T-helper 2 cell (primary cell): ENCODE measurements around the gene ATP6V1G3.
"Not testable (repeated sequence)": the region's sequence is repeated elsewhere in the genome, so short reads cannot be mapped to it uniquely, and the experiment has no call there.

ENCODE experiments used
- DNase-seq, 5 experiments: peaks; one replicate each; pipeline versions ENCODE4 v3.0.0 to v3.0.0-alpha.2; 2012 to 2022

The ATP6V1G3 gene

GRCh38 chr1:198496216-198497143 is 44.0 kb downstream of the ATP6V1G3 start:
- no peak for DNase-seq

GRCh38 chr1:198495631-198496030 is 44.8 kb downstream of the ATP6V1G3 start:
- no peak for DNase-seq

GRCh38 chr1:198494658-198495103 is 45.8 kb downstream of the ATP6V1G3 start:
- DNase-seq = no peak

- DNase-seq = no peak
Observed at GRCh38 chr1:198494139-198494538, 46.3 kb downstream of the ATP6V1G3 start.

- no peak for DNase-seq
Observed at GRCh38 chr1:198493329-198493728, 47.2 kb downstream of the ATP6V1G3 start.

GRCh38 chr1:198492872-198493271 is 47.6 kb downstream of the ATP6V1G3 start:
- DNase-seq = no peak

- DNase-seq = no peak
Observed at GRCh38 chr1:198491596-198491995, 48.9 kb downstream of the ATP6V1G3 start.

GRCh38 chr1:198491028-198491427 is 49.5 kb downstream of the ATP6V1G3 start:
- no peak for DNase-seq

- DNase-seq = no peak
Observed at GRCh38 chr1:198490224-198490623, 50.3 kb downstream of the ATP6V1G3 start.

- no peak for DNase-seq
Observed at GRCh38 chr1:198486903-198487302, 53.6 kb downstream of the ATP6V1G3 start.

- no peak for DNase-seq
Observed at GRCh38 chr1:198483645-198484044, 56.8 kb downstream of the ATP6V1G3 start.

GRCh38 chr1:198483006-198483405 is 57.5 kb downstream of the ATP6V1G3 start:
- no peak for DNase-seq

GRCh38 chr1:198481661-198482060 is 58.8 kb downstream of the ATP6V1G3 start:
- DNase-seq = no peak

GRCh38 chr1:198480876-198481275 is 59.6 kb downstream of the ATP6V1G3 start:
- no peak for DNase-seq

- DNase-seq = not testable (repeated sequence)
Observed at GRCh38 chr1:198477354-198477753, 63.1 kb downstream of the ATP6V1G3 start.
